Mesenchymal stem cell (in vitro differentiated cells and primary cell): ENCODE data around the gene VPS39.

ENCODE experiments used
- DNase-seq: peaks from one replicate; pipeline ENCODE4 v3.0.0-alpha.2; 2013
- H2AFZ ChIP-seq: one replicate; pipeline ENCODE4 v1.6.1; 2013; ENCODE audit warnings: low read depth, mild to moderate bottlenecking, control low read depth, inconsistent platforms, low read length, moderate library complexity
- H2AK5ac ChIP-seq: 2 replicates; pipeline ENCODE4 v1.6.1; 2013; ENCODE audit warnings: low read length, moderate library complexity, mild to moderate bottlenecking, inconsistent platforms; ENCODE audit not compliant: severe bottlenecking
- H2BK120ac ChIP-seq: one replicate; pipeline ENCODE4 v1.6.1; 2013; ENCODE audit warnings: low read depth, mild to moderate bottlenecking, inconsistent platforms, low read length, moderate library complexity
- H2BK12ac ChIP-seq, 2 experiments: one replicate each; pipeline ENCODE4 v1.6.1; 2013; ENCODE audit warnings: inconsistent platforms in 2 of 2, low read length in 2 of 2, mild to moderate bottlenecking in 2 of 2, moderate library complexity in 2 of 2, control low read depth in 1 of 2
- H2BK15ac ChIP-seq: one replicate; pipeline ENCODE4 v1.6.1; 2013; ENCODE audit warnings: mild to moderate bottlenecking, low read depth, inconsistent platforms; ENCODE audit not compliant: poor library complexity, severe bottlenecking
- H2BK5ac ChIP-seq: 2 replicates; pipeline ENCODE4 v1.6.1; 2013; ENCODE audit warnings: low read depth, mild to moderate bottlenecking, low read length, control low read depth, inconsistent platforms; ENCODE audit not compliant: poor library complexity, severe bottlenecking
- H3K14ac ChIP-seq, 2 experiments: one replicate each; pipeline ENCODE4 v1.6.1; 2013; ENCODE audit warnings: inconsistent platforms in 2 of 2, low read length in 2 of 2, control low read depth in 1 of 2, mild to moderate bottlenecking in 1 of 2, moderate library complexity in 1 of 2
- H3K18ac ChIP-seq, 2 experiments: one replicate each; pipeline ENCODE4 v1.6.1; 2013; ENCODE audit warnings: inconsistent platforms in 2 of 2, low read length in 2 of 2, control low read depth in 1 of 2, low read depth in 1 of 2, mild to moderate bottlenecking in 1 of 2
- H3K23ac ChIP-seq, 2 experiments: one replicate each; pipeline ENCODE4 v1.6.1; 2013; ENCODE audit warnings: inconsistent platforms in 2 of 2, low read length in 2 of 2, mild to moderate bottlenecking in 2 of 2, moderate library complexity in 2 of 2, control low read depth in 1 of 2
- H3K27ac ChIP-seq: 2 replicates; pipeline ENCODE4 v1.5.1; 2013; ENCODE audit warnings: mild to moderate bottlenecking, moderate library complexity, low read length, control low read depth, inconsistent platforms; ENCODE audit not compliant: poor library complexity, severe bottlenecking
- H3K27me3 ChIP-seq, 2 experiments: 2 replicates each; pipeline versions ENCODE4 v1.6.1 to v1.7.0; 2013; ENCODE audit warnings: low read length in 2 of 2, mild to moderate bottlenecking in 2 of 2, moderate library complexity in 2 of 2, control low read depth in 1 of 2, inconsistent platforms in 1 of 2; ENCODE audit not compliant: control insufficient read depth in 1 of 2, insufficient read depth in 1 of 2
- H3K36me3 ChIP-seq, 2 experiments: 2 replicates each; pipeline versions ENCODE4 v1.6.1 to v1.7.0; 2013; ENCODE audit warnings: low read length in 2 of 2, control low read depth in 1 of 2, inconsistent platforms in 1 of 2, low read depth in 1 of 2, mild to moderate bottlenecking in 1 of 2; ENCODE audit not compliant: insufficient read depth in 2 of 2, control insufficient read depth in 1 of 2
- H3K4ac ChIP-seq, 2 experiments: one replicate each; pipeline ENCODE4 v1.6.1; 2013; ENCODE audit warnings: inconsistent platforms in 2 of 2, low read length in 2 of 2, mild to moderate bottlenecking in 2 of 2, moderate library complexity in 2 of 2, control low read depth in 1 of 2, low read depth in 1 of 2
- H3K4me1 ChIP-seq: 2 replicates; pipeline ENCODE4 v1.6.1; 2013; ENCODE audit warnings: low read depth, low read length, control low read depth; ENCODE audit not compliant: control insufficient read depth, insufficient read depth
- H3K4me2 ChIP-seq: 2 replicates; pipeline ENCODE4 v1.6.1; 2013; ENCODE audit warnings: low read length, mild to moderate bottlenecking, inconsistent platforms; ENCODE audit not compliant: poor library complexity, severe bottlenecking
- H3K4me3 ChIP-seq, 2 experiments: 2 replicates each; pipeline versions ENCODE4 v1.5.1 to v1.7.0; 2013; ENCODE audit warnings: low read length in 2 of 2, mild to moderate bottlenecking in 2 of 2, control low read depth in 1 of 2, low read depth in 1 of 2; ENCODE audit not compliant: insufficient read depth in 1 of 2
- H3K79me1 ChIP-seq: replicated peaks from 2 replicates; pipeline ENCODE4 v1.6.1; 2013; ENCODE audit warnings: mild to moderate bottlenecking, control low read depth, low read length, inconsistent platforms; ENCODE audit not compliant: poor library complexity, severe bottlenecking
- H3K9ac ChIP-seq: 2 replicates; pipeline ENCODE4 v1.7.0; 2013; ENCODE audit warnings: mild to moderate bottlenecking, low read length, moderate library complexity
- H3K9me3 ChIP-seq: 2 replicates; pipeline ENCODE4 v1.7.0; 2013; ENCODE audit warnings: mild to moderate bottlenecking, low read length; ENCODE audit not compliant: control insufficient read depth
- H4K8ac ChIP-seq: one replicate; pipeline ENCODE4 v1.6.1; 2013; ENCODE audit warnings: inconsistent platforms, mild to moderate bottlenecking, low read length, moderate library complexity
- H4K91ac ChIP-seq: one replicate; pipeline ENCODE4 v1.6.1; 2013; ENCODE audit warnings: mild to moderate bottlenecking, low read length, inconsistent platforms
- WGBS: methylation state at CpG from one replicate; pipeline ENCODE4 v1.1.7; 2013; ENCODE audit warnings: mixed read lengths; 5-methylcytosine and 5-hydroxymethylcytosine counted together

The VPS39 gene

GRCh38 chr15:42130246-42130986 lies 77.7 kb downstream of the VPS39 start:
- no peak overlapping the region for H3K23ac ChIP-seq
- H2BK12ac ChIP-seq: no peak overlapping the region
- no peak overlapping the region for H2AK5ac ChIP-seq
- no peak overlapping the region for H3K4ac ChIP-seq
- H3K4me3 ChIP-seq: no peak overlapping the region
- H4K8ac ChIP-seq: no peak overlapping the region
- no peak overlapping the region for H3K14ac ChIP-seq
- peaks cover 35 to 68% of the 10 kb centered on the region in 2 experiments for H3K27me3 ChIP-seq
- WGBS: 65% methylated on average over 8 of the region's 8 CpGs
- H2BK5ac ChIP-seq: no peak overlapping the region
- H3K36me3 ChIP-seq: no peaks in the 10 kb centered on the region
- no peak overlapping the region for H4K91ac ChIP-seq
- no peak overlapping the region for H2AFZ ChIP-seq
- peaks cover 8% of the 10 kb centered on the region for H3K4me1 ChIP-seq
- no peak overlapping the region for H3K9ac ChIP-seq
- no peak for DNase-seq
- no peak overlapping the region for H2BK120ac ChIP-seq
- no peak overlapping the region for H3K4me2 ChIP-seq
- H3K27ac ChIP-seq: no peak overlapping the region
- no peaks in the 10 kb centered on the region for H3K9me3 ChIP-seq
- H2BK15ac ChIP-seq: no peak overlapping the region
- H3K18ac ChIP-seq: no peak overlapping the region
- H3K79me1 ChIP-seq: no peaks in the 10 kb centered on the region

- Histone ChIP-seq H2BK5ac (no peak overlapping the region), H3K14ac (no peak overlapping the region), H3K27me3 (peaks cover 35 to 73% of the 10 kb centered on the region in 2 experiments), H2BK12ac (no peak overlapping the region), H3K79me1 (no peaks in the 10 kb centered on the region), H2AK5ac (no peak overlapping the region), H3K18ac (no peak overlapping the region), H3K4ac (no peak overlapping the region), H3K4me1 (peaks cover 8% of the 10 kb centered on the region), H3K36me3 (no peaks in the 10 kb centered on the region), H3K4me2 (no peak overlapping the region), H2BK15ac (no peak overlapping the region), H3K23ac (no peak overlapping the region), H3K27ac (no peak overlapping the region), H3K4me3 (no peak overlapping the region), H4K91ac (no peak overlapping the region), H3K9ac (no peak overlapping the region), H3K9me3 (no peaks in the 10 kb centered on the region), H2BK120ac (no peak overlapping the region), H4K8ac (no peak overlapping the region), H2AFZ (no peak overlapping the region)
- WGBS: 79% methylated on average over 2 of the region's 2 CpGs
- DNase-seq: no peak
These were observed 78.7 kb downstream of the VPS39 start for GRCh38 chr15:42129364-42129763.

- Histone ChIP-seq H3K27ac (no peak overlapping the region), H4K8ac (no peak overlapping the region), H3K79me1 (no peaks in the 10 kb centered on the region), H4K91ac (no peak overlapping the region), H3K14ac (no peak overlapping the region), H3K9me3 (no peaks in the 10 kb centered on the region), H3K18ac (no peak overlapping the region), H3K4me2 (no peak overlapping the region), H3K27me3 (peaks cover 39 to 79% of the 10 kb centered on the region in 2 experiments), H2AFZ (no peak overlapping the region), H3K4ac (no peak overlapping the region), H2BK12ac (no peak overlapping the region), H3K23ac (no peak overlapping the region), H2AK5ac (no peak overlapping the region), H3K36me3 (no peaks in the 10 kb centered on the region), H2BK120ac (no peak overlapping the region), H3K4me3 (no peak overlapping the region), H2BK5ac (no peak overlapping the region), H2BK15ac (no peak overlapping the region), H3K4me1 (peaks cover 5% of the 10 kb centered on the region), H3K9ac (no peak overlapping the region)
- DNase-seq: no peak
- 74% methylated on average over 6 of the region's 6 CpGs for WGBS
These were observed 79.6 kb downstream of the VPS39 start for GRCh38 chr15:42128476-42128875.

- Histone ChIP-seq H2BK15ac (no peak overlapping the region), H2BK5ac (no peak overlapping the region), H3K79me1 (no peaks in the 10 kb centered on the region), H3K4me1 (no peaks in the 10 kb centered on the region), H4K91ac (no peak overlapping the region), H3K4me2 (no peak overlapping the region), H3K14ac (no peak overlapping the region), H3K18ac (no peak overlapping the region), H2BK12ac (no peak overlapping the region), H2AFZ (no peak overlapping the region), H3K27me3 (peaks cover 61 to 75% of the 10 kb centered on the region in 2 experiments), H3K23ac (no peak overlapping the region), H2BK120ac (no peak overlapping the region), H3K9me3 (no peaks in the 10 kb centered on the region), H2AK5ac (no peak overlapping the region), H3K27ac (no peak overlapping the region), H3K4me3 (no peak overlapping the region), H3K36me3 (no peaks in the 10 kb centered on the region), H3K4ac (no peak overlapping the region), H3K9ac (no peak overlapping the region), H4K8ac (no peak overlapping the region)
- 85% methylated on average over 3 of the region's 3 CpGs for WGBS
- no peak for DNase-seq
These were observed 84.6 kb downstream of the VPS39 start for GRCh38 chr15:42123546-42123945.
